Panc1 (cell line): ENCODE measurements around the gene TNK1. TPM values are rescaled to one million over a fixed set of nuclear protein-coding genes. Genes with fewer than 3 reads are reported as not detected.

Experiments
- ATAC-seq: fragments of 200-7000 bp; cut with Tn5 transposase; 2 replicates; pipeline ENCODE4 v1.9.1; 2020; ENCODE audit warnings: mild to moderate bottlenecking, moderate library complexity
- BruUV-seq: library from RNA; stranded (reverse); fragments of 400-500 nt; replicated peaks from 2 replicates; lab custom pipeline; 2021; lab: Mats Ljungman, UMichigan
- CTCF ChIA-PET: fragments of 300-600 bp; sonication (Branson Sonifier 250); formaldehyde crosslinking; loops from one replicate; lab custom pipeline; 2022; ENCODE audit warnings: antibody characterized with exemption; lab: Charles Lee
- POLR2A ChIA-PET: fragments of 300-600 bp; sonication (Branson Sonifier 250); formaldehyde crosslinking; loops from one replicate; lab custom pipeline; 2022; ENCODE audit warnings: antibody characterized with exemption; lab: Charles Lee
- DNase-seq: peaks from one replicate; pipeline ENCODE4 v3.0.0-alpha.2; 2010; ENCODE audit warnings: low read depth, low spot score
- H3K27ac ChIP-seq: 2 replicates; pipeline ENCODE4 v1.5.1; 2011; ENCODE audit warnings: mild to moderate bottlenecking, low read length, inconsistent platforms
- H3K27me3 ChIP-seq: fragments of 200-500 bp; sonication (Bioruptor generic); 2 replicates; pipeline ENCODE4 v1.6.0; 2014; ENCODE audit warnings: low read length, inconsistent platforms; ENCODE audit not compliant: control insufficient read depth, insufficient read depth
- H3K36me3 ChIP-seq: fragments of 200-500 bp; sonication (Bioruptor generic); 2 replicates; pipeline ENCODE4 v1.5.1; 2014; ENCODE audit warnings: inconsistent platforms, mild to moderate bottlenecking, low read length, moderate library complexity; ENCODE audit not compliant: control insufficient read depth, insufficient read depth
- H3K4me1 ChIP-seq: 2 replicates; pipeline ENCODE4 v1.5.1; 2011; ENCODE audit warnings: inconsistent platforms, mild to moderate bottlenecking, low read length, moderate library complexity; ENCODE audit not compliant: control insufficient read depth, insufficient read depth
- H3K4me3 ChIP-seq, 2 experiments: 2 replicates each; pipeline ENCODE4 v1.5.1; 2011 to 2012; ENCODE audit warnings: low read depth in 2 of 2, low read length in 2 of 2, mild to moderate bottlenecking in 2 of 2, inconsistent platforms in 1 of 2, moderate library complexity in 1 of 2
- H3K9me3 ChIP-seq: fragments of 200-500 bp; sonication (Bioruptor generic); 2 replicates; pipeline ENCODE4 v1.5.1; 2014; ENCODE audit warnings: low read depth, mild to moderate bottlenecking, inconsistent platforms, low read length, moderate library complexity; ENCODE audit not compliant: control insufficient read depth, insufficient read depth
- CTCF ChIP-seq: fragments of 450-650 bp; IDR thresholded peaks from 2 replicates; pipeline ENCODE4 v1.5.1; 2017; ENCODE audit warnings: mild to moderate bottlenecking
- POLR2AphosphoS5 ChIP-seq: IDR thresholded peaks from 2 replicates; pipeline ENCODE4 v1.6.1; 2012; ENCODE audit warnings: mild to moderate bottlenecking, low read depth, low read length, moderate library complexity
- REST ChIP-seq, 2 experiments: IDR thresholded peaks; 2 replicates each; pipeline ENCODE4 v1.6.1; 2011 to 2012; ENCODE audit warnings: low read depth in 2 of 2, control low read depth in 1 of 2, low read length in 1 of 2, mild to moderate bottlenecking in 1 of 2, moderate library complexity in 1 of 2; ENCODE audit not compliant: insufficient read depth in 1 of 2
- SIN3A ChIP-seq: IDR thresholded peaks from 2 replicates; pipeline ENCODE4 v1.6.1; 2012; ENCODE audit warnings: low read depth, mild to moderate bottlenecking, low read length, moderate library complexity, borderline replicate concordance; ENCODE audit not compliant: insufficient read depth
- TCF7L2 ChIP-seq: IDR thresholded peaks from 2 replicates; pipeline ENCODE4 v1.6.1; 2011; ENCODE audit warnings: mild to moderate bottlenecking, low read depth, low read length, inconsistent platforms
- in situ Hi-C: cut with HindIII; loops from 2 replicates; pipeline ENCODE4 v1.10.0; 2016; ENCODE audit warnings: low sequenced_read_pairs, low pct_unique_long_range_greater_than_20kb
- intact Hi-C: fragments of 100-400 bp; cut with micrococcal nuclease; formaldehyde crosslinking; loops from one replicate; pipeline ENCODE4 v1.10.0; 2022; ENCODE audit not compliant: unreplicated experiment
- total RNA-seq: library from RNA; stranded (reverse); gene quantifications from one replicate; pipeline ENCODE4 v1.2.1, GENCODE V29; 2021; ENCODE audit not compliant: unreplicated experiment

The TNK1 gene
- total RNA-seq, 1 experiment from 2014 or later, result 6.2 TPM

GRCh38 chr17:7427549-7427948 lies 46.7 kb downstream of the TNK1 start:
- Histone ChIP-seq H3K9me3 (no peaks in the 10 kb centered on the region), H3K4me1 (no peaks in the 10 kb centered on the region), H3K36me3 (no peaks in the 10 kb centered on the region), H3K4me3 (no peak overlapping the region), H3K27me3 (no peaks in the 10 kb centered on the region), H3K27ac (no peak overlapping the region)
- CTCF ChIA-PET, result no interaction called here
- BruUV-seq, result no TSS peak
- ATAC-seq (0 out of 2 replicates have a peak, but pooled peaks have one; percentile 31), DNase-seq (no peak)
- intact Hi-C loops (no loop called here), in situ Hi-C loops (no loop called here)
- no peak for TF ChIP-seq TCF7L2
- no peak for TF ChIP-seq CTCF
- TF ChIP-seq REST (IDR thresholded peaks at IDR 0.05; ENCODE audit: insufficient read depth in 1 of 2, low read depth in 2 of 2, low read length in 1 of 2), result no peak
- TF ChIP-seq SIN3A, result no peak
- POLR2A ChIA-PET, result no interaction called here

- no peak for TF ChIP-seq POLR2AphosphoS5
- TF ChIP-seq CTCF, result no peak
- no peak for TF ChIP-seq TCF7L2
- TF ChIP-seq SIN3A, result no peak
- TF ChIP-seq REST (IDR thresholded peaks at IDR 0.05; ENCODE audit: insufficient read depth in 1 of 2, low read depth in 2 of 2, low read length in 1 of 2), result no peak
- DNase-seq, result no peak
- Histone ChIP-seq H3K4me1 (no peaks in the 10 kb centered on the region), H3K36me3 (no peaks in the 10 kb centered on the region), H3K4me3 (no peak within 1 kb of the TSS), H3K27me3 (no peaks in the 10 kb centered on the region), H3K27ac (no peak within 1 kb of the TSS), H3K9me3 (no peaks in the 10 kb centered on the region)
- POLR2A ChIA-PET, result no interaction called here
- intact Hi-C loops (no loop called here), in situ Hi-C loops (no loop called here)
- CTCF ChIA-PET, result no interaction called here
- BruUV-seq, result no TSS peak
- no peak for ATAC-seq
These were observed 47.7 kb downstream of the TNK1 start, which contains the start of gene SPEM3 for GRCh38 chr17:7428557-7428956. Gene SPEM3 (plus strand): TSS chr17:7428857. CDS start chr17:7428903, 46 bp downstream.
